Gastroesophageal sphincter (tissue), 3 donors: ENCODE data around the gene OMP.

Experiments used
- EP300 ChIP-seq: sonication (generic); formaldehyde crosslinking; IDR thresholded peaks from one replicate; pipeline ENCODE4 v1.6.1; 2017; ENCODE audit warnings: antibody characterized with exemption, mild to moderate bottlenecking
- POLR2A ChIP-seq, 2 donors: fragments of 450-650 bp; IDR thresholded peaks; one replicate each; pipeline ENCODE4 v1.6.1; 2017; ENCODE audit warnings: antibody characterized with exemption in 2 of 2, mild to moderate bottlenecking in 2 of 2, moderate library complexity in 1 of 2
- POLR2AphosphoS5 ChIP-seq: sonication (generic); formaldehyde crosslinking; IDR thresholded peaks from one replicate; pipeline ENCODE4 v1.6.1; 2017; ENCODE audit warnings: antibody characterized with exemption
- TF ChIP-seq, protein P1 (sequence below), 4 experiments: fragments of 200-600 bp in 2 of 4; fragments of 450-650 bp in 2 of 4; sonication (generic) in 1 of 4; IDR thresholded peaks; one replicate each; pipeline ENCODE4 v1.5.1; 2017 to 2019; ENCODE audit warnings: antibody characterized with exemption in 4 of 4, mild to moderate bottlenecking in 2 of 4, moderate library complexity in 2 of 4

DNA sequence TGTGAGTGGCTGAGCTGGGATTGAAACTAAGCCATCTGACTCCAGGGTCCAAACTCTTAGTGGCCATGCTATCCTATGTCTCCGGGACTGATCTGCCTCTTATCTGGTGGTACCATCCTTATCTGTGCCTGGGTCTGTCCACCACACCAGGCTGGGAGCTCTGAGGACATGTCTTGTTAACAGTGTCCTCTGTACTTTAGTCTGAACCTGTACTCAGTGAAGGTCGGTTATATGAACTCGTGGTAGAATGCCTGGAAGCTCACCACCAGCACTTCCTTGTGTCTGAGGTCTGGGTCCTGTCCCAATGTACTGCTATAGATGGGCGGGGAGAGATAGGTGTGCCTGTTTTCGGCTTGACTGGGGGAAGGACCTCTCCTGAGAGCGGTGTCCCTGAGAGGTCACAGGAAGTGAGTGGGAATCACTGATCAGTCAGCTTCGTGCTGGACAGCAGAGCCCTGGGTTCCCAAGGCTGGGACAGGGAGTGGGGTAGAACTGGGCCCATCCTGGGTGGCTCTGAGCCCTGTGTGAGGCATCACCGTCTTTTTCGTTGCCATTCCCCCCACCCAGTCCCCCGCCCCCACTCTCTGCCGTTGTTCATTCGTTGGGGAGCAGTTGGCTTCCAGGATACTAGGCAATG lies 34.3 kb downstream of the OMP start:
- TF ChIP-seq POLR2AphosphoS5: no peak
- TF ChIP-seq POLR2A (IDR thresholded peaks at IDR 0.05): no peak
- TF ChIP-seq, protein P1, sequence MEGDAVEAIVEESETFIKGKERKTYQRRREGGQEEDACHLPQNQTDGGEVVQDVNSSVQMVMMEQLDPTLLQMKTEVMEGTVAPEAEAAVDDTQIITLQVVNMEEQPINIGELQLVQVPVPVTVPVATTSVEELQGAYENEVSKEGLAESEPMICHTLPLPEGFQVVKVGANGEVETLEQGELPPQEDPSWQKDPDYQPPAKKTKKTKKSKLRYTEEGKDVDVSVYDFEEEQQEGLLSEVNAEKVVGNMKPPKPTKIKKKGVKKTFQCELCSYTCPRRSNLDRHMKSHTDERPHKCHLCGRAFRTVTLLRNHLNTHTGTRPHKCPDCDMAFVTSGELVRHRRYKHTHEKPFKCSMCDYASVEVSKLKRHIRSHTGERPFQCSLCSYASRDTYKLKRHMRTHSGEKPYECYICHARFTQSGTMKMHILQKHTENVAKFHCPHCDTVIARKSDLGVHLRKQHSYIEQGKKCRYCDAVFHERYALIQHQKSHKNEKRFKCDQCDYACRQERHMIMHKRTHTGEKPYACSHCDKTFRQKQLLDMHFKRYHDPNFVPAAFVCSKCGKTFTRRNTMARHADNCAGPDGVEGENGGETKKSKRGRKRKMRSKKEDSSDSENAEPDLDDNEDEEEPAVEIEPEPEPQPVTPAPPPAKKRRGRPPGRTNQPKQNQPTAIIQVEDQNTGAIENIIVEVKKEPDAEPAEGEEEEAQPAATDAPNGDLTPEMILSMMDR (IDR thresholded peaks at IDR 0.05): no peak
- no peak for TF ChIP-seq EP300
